Liver (tissue), 3 donors: ENCODE data around the gene FEM1B.

ENCODE experiments used
- FOXA2 ChIP-seq: IDR thresholded peaks from 2 replicates; pipeline ENCODE4 v1.6.1; 2016; ENCODE audit warnings: antibody characterized with exemption
- GABPA ChIP-seq, 2 donors: IDR thresholded peaks in 1 of 2; conservative IDR thresholded peaks in 1 of 2; 2 replicates each; pipeline ENCODE4 v1.6.1; 2016; ENCODE audit warnings: antibody characterized with exemption in 2 of 2, mild to moderate bottlenecking in 1 of 2, moderate library complexity in 1 of 2
- HNF4A ChIP-seq, 2 donors: conservative IDR thresholded peaks; 2 replicates each; pipeline ENCODE4 v1.6.1; 2016; ENCODE audit warnings: antibody characterized with exemption in 2 of 2, mild to moderate bottlenecking in 2 of 2
- YY1 ChIP-seq: IDR thresholded peaks from 2 replicates; pipeline ENCODE4 v1.6.1; 2016; ENCODE audit warnings: antibody characterized with exemption, mild to moderate bottlenecking
- TF ChIP-seq, protein P1 (sequence below): fragments of 150-350 bp; IDR thresholded peaks from 2 replicates; pipeline ENCODE4 v1.5.1; 2017; ENCODE audit warnings: improper control_type of control experiment, low read depth, low read length; ENCODE audit not compliant: missing input control
- TF ChIP-seq, protein P2 (sequence below): IDR thresholded peaks from 2 replicates; pipeline ENCODE4 v1.6.1; 2016; ENCODE audit warnings: antibody characterized with exemption, mild to moderate bottlenecking
- donor health status: healthy.
- donor health status: healthy.

DNA sequence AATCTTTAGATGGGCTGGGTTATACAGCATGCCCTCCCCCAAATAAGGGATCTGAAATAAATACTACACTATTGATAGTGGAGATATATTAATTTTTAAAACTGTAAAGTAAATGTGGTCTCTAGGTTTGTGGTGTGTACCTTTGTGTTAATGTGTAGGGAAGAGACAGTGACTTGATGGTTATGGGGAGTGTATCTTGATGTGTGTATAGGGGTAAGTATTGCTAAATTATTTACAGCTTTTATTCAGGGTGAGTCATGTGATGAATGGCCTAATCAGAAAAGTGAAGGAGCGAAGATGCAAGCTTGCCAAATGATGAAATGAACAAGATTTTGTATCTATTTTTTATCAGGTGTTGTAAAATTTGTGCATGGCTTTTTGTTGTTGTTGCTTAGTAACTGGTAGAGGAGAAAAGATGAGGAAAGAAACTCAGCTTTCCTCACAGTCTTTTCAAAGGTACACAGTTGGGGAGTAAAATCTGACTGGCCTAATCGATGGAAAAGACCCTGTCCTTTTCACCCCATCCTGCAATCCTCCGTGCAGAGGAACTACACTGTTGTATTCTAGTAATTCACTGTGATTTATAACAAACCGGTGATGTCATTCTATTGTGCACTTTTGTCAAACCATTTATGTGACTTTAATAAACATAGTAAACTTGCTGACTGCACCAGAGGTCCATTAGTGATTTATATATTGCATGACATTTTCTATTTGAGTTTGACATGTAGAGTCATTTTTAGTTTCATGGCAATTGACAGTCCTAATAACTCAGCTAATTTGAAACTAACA is 17.7 kb downstream of the FEM1B start:
- TF ChIP-seq, protein P1, sequence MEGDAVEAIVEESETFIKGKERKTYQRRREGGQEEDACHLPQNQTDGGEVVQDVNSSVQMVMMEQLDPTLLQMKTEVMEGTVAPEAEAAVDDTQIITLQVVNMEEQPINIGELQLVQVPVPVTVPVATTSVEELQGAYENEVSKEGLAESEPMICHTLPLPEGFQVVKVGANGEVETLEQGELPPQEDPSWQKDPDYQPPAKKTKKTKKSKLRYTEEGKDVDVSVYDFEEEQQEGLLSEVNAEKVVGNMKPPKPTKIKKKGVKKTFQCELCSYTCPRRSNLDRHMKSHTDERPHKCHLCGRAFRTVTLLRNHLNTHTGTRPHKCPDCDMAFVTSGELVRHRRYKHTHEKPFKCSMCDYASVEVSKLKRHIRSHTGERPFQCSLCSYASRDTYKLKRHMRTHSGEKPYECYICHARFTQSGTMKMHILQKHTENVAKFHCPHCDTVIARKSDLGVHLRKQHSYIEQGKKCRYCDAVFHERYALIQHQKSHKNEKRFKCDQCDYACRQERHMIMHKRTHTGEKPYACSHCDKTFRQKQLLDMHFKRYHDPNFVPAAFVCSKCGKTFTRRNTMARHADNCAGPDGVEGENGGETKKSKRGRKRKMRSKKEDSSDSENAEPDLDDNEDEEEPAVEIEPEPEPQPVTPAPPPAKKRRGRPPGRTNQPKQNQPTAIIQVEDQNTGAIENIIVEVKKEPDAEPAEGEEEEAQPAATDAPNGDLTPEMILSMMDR, result no peak
- TF ChIP-seq, protein P2, sequence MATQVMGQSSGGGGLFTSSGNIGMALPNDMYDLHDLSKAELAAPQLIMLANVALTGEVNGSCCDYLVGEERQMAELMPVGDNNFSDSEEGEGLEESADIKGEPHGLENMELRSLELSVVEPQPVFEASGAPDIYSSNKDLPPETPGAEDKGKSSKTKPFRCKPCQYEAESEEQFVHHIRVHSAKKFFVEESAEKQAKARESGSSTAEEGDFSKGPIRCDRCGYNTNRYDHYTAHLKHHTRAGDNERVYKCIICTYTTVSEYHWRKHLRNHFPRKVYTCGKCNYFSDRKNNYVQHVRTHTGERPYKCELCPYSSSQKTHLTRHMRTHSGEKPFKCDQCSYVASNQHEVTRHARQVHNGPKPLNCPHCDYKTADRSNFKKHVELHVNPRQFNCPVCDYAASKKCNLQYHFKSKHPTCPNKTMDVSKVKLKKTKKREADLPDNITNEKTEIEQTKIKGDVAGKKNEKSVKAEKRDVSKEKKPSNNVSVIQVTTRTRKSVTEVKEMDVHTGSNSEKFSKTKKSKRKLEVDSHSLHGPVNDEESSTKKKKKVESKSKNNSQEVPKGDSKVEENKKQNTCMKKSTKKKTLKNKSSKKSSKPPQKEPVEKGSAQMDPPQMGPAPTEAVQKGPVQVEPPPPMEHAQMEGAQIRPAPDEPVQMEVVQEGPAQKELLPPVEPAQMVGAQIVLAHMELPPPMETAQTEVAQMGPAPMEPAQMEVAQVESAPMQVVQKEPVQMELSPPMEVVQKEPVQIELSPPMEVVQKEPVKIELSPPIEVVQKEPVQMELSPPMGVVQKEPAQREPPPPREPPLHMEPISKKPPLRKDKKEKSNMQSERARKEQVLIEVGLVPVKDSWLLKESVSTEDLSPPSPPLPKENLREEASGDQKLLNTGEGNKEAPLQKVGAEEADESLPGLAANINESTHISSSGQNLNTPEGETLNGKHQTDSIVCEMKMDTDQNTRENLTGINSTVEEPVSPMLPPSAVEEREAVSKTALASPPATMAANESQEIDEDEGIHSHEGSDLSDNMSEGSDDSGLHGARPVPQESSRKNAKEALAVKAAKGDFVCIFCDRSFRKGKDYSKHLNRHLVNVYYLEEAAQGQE, result no peak
- TF ChIP-seq YY1 (no peak), GABPA (IDR thresholded peaks at IDR 0.05 in 1 of 2, conservative IDR thresholded peaks at IDR 0.05 in 1 of 2) (no peak), HNF4A (conservative IDR thresholded peaks at IDR 0.05) (no peak), FOXA2 (no peak)
